GM19193 (cell line): ENCODE measurements around the gene XPR1.

Source experiments
- POLR2A ChIP-seq: IDR thresholded peaks from 4 replicates; pipeline ENCODE4 v1.6.1; 2011; ENCODE audit not compliant: insufficient read depth, insufficient read length; ENCODE audit errors: extremely low read depth

XPR1 gene

GRCh38 chr1:180609643-180610555 lies 21.9 kb upstream of the XPR1 start:
- TF ChIP-seq POLR2A: no peak

DNA sequence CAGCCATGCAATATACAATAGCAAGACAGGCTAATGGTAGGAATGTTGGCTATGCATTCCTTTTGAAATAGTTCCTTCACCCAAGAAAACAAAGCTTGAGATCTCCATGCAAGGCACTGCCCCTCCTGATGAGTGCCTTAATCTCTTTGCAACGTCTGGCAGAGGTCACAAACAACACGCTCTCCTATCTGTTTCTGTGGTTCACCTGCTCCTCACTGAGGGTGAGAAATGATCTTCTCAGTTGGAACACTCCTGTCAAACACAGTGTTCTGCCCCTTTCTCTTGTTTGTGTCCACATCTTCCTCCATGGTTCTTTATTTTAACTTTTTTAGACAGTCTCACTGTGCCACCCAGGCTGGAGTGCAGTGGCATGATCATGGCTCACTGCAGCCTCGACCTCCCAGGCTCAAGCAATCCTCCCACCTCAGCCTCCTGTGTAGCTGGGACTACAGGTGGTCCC lies 21.2 kb upstream of the XPR1 start:
- no peak for TF ChIP-seq POLR2A

DNA sequence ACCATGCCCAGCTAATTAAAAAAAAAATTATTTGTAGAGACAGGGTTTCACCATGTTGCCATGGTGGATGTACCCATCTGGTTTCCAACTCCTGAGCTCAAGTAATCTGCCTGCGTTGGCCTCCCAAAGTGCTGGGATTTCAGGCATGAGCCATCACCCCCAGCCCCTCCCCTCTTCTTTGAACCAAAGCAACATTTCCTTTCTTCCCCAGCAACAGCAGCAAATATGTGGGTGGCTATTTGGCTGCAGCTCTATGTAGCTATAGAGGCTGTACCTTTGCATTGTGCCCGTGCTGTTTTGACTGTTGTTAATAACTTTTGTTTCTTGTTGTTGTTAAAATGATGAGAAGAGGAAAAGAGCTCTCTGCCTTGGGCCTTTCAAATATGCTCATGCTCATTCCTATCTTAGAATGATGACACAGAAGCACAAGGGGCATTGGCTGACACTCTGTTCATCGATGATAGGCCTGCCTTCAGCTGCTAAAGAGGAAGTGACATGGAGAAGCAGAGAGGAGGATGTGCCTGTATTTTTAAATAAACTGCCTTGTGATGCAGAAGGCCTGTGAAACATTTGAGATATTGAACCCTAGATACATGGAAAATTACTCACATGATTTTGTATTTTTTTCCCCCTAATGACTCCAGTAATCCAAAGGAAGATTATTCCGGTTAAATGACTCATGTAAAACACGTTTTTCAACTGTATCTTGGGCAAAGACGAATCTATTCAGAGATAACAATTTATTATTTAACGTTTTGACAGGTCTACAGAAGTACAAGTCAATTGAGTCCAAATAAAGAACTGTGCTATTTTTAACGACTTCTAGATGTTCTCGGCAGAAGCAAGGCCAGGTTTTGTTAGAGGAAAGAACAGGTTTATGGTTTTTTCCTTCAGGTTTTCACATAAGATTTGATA lies 20.5 kb upstream of the XPR1 start:
- TF ChIP-seq POLR2A: no peak

GRCh38 chr1:180612632-180613031 lies 19.2 kb upstream of the XPR1 start:
- TF ChIP-seq POLR2A: no peak

DNA sequence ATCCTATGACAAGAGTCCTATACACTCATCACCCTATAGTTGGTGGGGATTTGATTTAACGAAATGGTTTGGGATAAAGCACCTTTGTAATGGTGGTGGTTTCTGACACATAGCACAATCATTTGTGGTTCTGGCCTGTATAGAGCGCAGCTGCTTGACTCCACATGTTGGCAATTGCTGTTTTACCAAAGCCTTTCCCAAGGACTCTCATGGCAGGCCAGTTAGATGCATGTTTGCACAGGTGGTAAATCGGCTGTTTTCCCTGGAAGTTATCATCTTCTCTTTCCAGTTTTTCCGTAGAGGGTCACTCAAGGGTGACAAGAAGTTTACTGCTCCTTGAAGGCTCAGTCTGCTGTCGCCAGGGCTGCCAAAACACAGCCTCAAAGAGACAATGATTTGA lies 17.1 kb upstream of the XPR1 start:
- no peak for TF ChIP-seq POLR2A

DNA sequence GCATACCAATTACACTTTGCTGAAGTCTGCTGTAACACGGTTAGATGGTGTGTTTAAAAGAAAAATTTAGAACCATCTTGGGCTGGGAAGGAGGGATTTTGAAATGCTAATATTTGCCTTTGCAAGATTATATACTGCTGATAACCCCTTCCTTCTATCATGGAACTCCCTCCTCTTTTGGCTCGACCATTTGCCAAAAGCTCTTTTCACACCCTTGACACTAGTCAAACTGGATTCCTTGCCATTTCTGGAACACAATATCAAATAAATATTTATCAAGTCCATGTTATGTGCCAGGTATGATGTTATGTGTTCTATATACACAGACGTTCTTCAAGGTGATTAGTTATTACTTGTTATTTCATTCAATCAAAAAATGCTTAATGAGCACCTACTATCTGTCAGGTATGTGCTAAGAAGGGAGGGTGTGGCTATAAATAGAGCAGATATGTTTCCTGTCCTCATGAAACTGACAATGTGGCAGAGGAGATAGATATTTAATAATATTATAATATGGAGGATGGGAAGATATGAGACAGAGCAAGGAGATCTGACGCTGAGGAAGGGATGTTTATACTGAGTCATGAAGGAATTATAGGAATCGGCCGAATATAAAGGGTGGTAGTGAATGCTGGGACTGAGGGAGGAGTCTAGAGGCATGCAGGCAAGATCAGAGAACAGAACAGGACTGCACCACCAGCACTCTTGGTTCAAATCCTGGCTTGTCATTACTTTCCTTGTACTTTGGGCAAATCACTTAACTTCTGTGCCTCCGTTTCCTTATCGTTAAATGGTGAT lies 16.1 kb upstream of the XPR1 start:
- TF ChIP-seq POLR2A: no peak

DNA sequence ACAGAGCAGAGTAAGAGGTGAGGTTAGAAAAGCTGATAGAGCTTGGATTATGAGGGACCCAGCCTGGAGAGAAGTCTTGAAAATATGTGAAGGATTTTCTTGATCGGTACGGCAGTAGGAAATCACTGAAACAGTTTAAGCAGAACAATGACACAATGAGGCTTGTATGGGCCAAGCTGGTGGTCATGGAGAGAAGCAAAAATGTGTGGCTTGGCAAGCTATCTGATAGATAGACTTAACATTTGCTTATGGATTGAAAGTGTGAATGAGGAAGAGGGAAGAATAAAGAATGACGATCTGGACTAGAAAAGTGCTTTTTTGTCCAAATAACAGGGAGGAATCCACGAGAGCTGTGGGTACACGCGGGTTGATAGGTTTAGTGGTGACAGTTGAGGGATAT lies 15.4 kb upstream of the XPR1 start:
- TF ChIP-seq POLR2A: no peak

DNA sequence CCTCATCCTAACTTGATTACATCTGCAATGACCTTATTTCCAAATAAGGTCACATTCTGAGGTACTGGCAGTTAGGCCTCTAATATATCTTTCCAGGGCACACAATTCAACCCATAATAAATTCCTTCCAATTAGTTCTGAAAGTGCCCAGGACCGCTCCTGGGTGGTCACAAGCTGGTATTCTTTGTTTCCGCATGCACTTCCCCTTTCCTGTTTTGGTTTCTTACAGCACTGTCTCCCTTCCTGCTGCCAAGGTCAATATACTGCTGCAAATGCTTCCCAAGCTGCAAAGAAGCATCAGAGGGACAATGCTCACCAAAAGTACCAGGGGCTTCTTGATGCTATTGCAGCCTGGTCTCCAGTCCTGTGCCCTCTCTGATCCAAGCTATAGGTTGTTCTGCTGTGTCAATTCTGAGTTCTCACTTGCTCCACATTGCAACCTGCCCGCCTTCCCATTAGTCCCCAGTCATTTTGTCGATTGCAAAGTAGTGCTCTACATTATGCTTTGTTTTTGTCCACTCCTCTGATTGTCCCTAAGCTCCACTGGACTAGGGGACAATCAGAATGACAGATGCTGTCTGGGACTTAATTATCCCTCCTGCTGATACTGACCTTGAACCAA lies 13.9 kb upstream of the XPR1 start:
- no peak for TF ChIP-seq POLR2A

- no peak for TF ChIP-seq POLR2A
Observed at GRCh38 chr1:180620581-180620980, 11.2 kb upstream of the XPR1 start.

DNA sequence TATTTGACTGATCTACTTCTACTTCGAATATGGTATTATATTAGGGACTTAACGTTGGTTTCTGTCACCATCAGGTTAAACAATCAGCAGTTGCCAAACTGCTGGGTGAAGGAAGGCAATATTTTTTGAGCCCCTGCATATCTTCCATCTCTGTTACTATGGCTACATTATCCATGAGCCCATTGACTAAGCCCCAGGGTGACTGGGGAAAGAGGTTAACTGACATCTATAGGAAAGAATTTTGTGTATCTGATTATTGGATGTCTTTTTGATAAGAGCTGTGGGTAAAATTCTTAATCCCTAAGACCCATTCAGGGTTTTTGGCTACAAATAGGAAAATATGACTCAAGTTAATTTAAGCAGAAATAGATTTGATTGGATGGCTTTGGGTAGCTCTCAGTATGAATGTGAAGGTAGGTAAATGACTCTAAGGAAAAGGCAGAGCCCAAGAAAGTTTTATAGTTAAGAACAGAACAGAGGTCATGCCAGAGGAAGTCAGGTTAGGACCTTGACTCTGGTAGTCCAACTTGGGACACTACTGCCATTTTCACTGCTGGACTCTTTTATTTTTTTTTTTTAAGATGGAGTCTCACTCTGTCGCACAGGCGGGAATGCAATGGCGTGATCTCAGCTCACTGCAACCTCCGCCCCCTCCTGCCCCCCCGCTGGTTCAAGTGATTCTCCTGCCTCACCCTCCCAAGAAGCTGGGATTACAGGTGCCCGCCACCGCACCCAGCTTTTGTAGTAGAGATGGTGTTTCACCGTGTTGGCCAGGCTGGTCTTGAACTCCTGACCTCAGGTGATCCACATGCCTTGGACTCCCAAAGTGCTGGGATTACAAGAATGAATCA lies 8.9 kb upstream of the XPR1 start:
- no peak for TF ChIP-seq POLR2A

GRCh38 chr1:180623579-180624347 lies 8.1 kb upstream of the XPR1 start:
- no peak for TF ChIP-seq POLR2A

GRCh38 chr1:180626711-180627110 lies 5.1 kb upstream of the XPR1 start:
- TF ChIP-seq POLR2A: no peak

DNA sequence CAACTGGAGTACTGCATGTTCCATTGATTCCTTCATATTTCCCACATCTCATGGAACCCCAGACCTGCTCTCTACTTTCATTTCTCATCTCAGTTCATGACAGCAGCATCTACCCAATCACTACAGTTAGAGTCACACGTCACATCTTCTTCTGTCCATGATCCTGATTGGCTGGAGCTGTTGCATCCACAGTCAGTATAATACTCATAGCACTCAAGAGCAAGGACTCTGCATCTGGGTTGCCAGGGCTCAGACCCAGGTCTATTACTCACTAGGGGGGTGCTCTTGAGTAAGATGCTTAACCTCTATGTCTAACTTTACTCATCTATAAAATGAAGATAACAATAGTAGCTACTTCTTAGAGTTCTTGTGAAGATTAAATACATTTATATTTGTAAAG lies 4.4 kb upstream of the XPR1 start:
- no peak for TF ChIP-seq POLR2A

DNA sequence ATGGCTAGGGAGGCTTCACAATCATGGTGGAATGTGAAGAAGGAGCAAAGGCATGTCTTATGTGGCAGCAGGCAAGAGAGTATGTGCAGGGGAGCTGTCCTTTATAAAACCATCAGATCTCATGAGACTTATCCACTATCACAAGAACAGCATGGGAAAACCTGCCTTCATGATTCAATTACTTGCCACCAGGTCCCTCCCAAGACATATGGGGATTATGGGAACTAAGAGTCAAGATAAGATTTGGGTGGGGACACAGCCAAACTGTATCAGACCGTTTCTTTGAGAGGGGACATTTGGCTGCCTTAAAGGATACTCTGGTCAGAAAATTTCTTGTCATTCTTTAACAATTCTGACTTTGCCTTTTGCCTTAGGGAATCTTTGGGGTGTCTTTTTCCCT lies 3.2 kb upstream of the XPR1 start:
- TF ChIP-seq POLR2A: no peak
